Airway epithelial cell (primary cell): Measurements from ENCODE around the gene SCUBE1. TPM values are rescaled to one million over a fixed set of nuclear protein-coding genes. Genes with fewer than 3 reads are reported as not detected.

Experiments
- total RNA-seq: library from RNA; depleted of rRNA; stranded (reverse); fragments of >200 nt; gene quantifications from 2 replicates; pipeline ENCODE4 v1.2.3, GENCODE V29; 2015

SCUBE1 gene
- not detected in 2 replicates for total RNA-seq

GRCh38 chr22:43343262-43343669 is at the start of gene SCUBE1:
Gene SCUBE1 (minus strand): TSS chr22:43343372. CDS start chr22:43343261, 111 bp downstream.

GRCh38 chr22:43186272-43187170 is 156.7 kb downstream of the SCUBE1 start, which contains the start of gene TTLL12:
Gene TTLL12 (minus strand): TSS chr22:43187134. CDS start chr22:43187069, 65 bp downstream.

GRCh38 chr22:43151251-43152002 is 191.7 kb downstream of the SCUBE1 start, which contains the start of gene TSPO:
Gene TSPO (plus strand): TSS chr22:43151559. CDS start chr22:43159239, 7,680 bp downstream.

Other genes with a start within 250 kb of the SCUBE1 start
- 18.6 and 20.0 TPM in 2 replicates for gene BIK, start 232.6 kb downstream of the SCUBE1 start, total RNA-seq
- 29.7 and 41.3 TPM in 2 replicates for gene MCAT, start 200.0 kb downstream of the SCUBE1 start, total RNA-seq
- gene TSPO, start 191.8 kb downstream of the SCUBE1 start, total RNA-seq, result 767 and 982 TPM in 2 replicates
- gene TTLL12, start 156.2 kb downstream of the SCUBE1 start, total RNA-seq, result 99.5 and 134 TPM in 2 replicates
- not detected in 2 replicates for gene MPPED1, start 68.6 kb upstream of the SCUBE1 start, total RNA-seq